GM19372 (cell line): ENCODE results near the gene BPHL.
"Not testable (repeated sequence)": the region's sequence is repeated elsewhere in the genome, so short reads cannot be mapped to it uniquely, and the experiment has no call there.

Source experiments
- ATAC-seq: cut with Tn5 transposase; IDR thresholded peaks from one replicate; pipeline ENCODE4 v1.9.1; 2021; ENCODE audit warnings: mild to moderate bottlenecking, low read depth, moderate library complexity; ENCODE audit not compliant: unreplicated experiment

BPHL gene

GRCh38 chr6:3151691-3152090 is 33.2 kb downstream of the BPHL start:
- ATAC-seq, result no peak

DNA sequence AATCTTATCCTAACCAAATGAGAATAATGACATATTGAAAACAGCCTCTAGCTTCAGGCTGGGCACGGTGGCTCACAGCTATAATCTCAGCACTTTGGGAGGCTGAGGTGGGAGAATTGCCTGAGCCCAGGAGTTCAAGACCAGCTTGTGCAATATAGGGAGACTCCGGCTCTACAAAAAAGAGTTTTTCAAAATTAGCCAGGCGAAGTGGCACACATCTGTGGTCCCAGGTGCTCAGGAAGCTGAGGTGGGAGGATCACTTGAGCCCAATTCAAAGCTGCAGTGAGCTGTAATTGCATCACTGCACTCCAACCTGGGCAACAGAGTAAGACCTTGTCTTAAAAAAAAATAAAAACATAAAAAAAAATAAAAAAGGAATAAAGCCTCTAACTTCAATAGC is 34.2 kb downstream of the BPHL start:
- ATAC-seq, result no peak

DNA sequence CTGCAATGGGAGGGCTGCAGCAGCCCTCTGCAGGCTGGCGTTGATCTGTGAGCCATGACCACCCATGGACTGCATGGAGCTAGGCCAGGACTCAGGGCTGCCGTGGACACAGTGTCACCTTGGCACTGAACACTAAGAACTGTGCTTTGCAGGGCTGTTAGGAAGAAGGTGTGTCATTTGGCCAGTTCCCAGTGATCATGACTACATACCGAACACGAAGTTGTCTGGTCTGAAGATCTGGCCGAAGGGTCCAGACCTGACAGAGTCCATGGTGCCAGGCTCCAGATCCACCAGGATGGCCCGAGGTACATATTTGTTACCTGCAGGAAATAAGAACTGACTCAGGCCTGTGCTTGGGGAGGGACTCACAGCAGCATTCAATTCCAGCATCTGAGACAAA is 36.9 kb downstream of the BPHL start:
- ATAC-seq, result not testable (repeated sequence)

GRCh38 chr6:3156184-3157130 is 37.9 kb downstream of the BPHL start:
- ATAC-seq, result peak; percentile 14

- ATAC-seq, result peak; percentile 79
Measured at GRCh38 chr6:3157131-3157933, 38.8 kb downstream of the BPHL start, which contains the start of gene TUBB2A. TUBB2A (minus strand) TSS chr6:3157544; CDS start chr6:3157463, 81 bp downstream.

- ATAC-seq, result no peak
Measured at GRCh38 chr6:3159805-3160781, 41.6 kb downstream of the BPHL start.

- ATAC-seq, result no peak
Measured at GRCh38 chr6:3162067-3162497, 43.6 kb downstream of the BPHL start.

GRCh38 chr6:3162565-3163247 is 44.2 kb downstream of the BPHL start:
- ATAC-seq, result peak; percentile 71

DNA sequence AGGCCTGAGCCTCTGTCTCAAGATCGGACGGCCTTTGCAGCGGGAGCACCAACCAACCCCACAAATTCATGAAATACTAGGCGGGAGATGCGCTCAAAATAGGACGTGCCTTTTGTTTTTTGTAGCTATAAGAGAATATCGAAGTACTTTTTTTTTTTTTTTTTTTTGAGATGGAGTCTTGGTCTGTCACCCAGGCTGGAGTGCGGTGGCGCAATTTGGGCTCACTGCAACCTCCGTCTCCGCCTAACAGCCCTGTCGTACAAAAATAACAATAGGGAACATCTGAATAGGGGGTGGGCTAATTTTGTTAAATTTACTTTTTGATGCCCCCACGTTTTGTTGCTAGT is 44.7 kb downstream of the BPHL start:
- ATAC-seq, result no peak

DNA sequence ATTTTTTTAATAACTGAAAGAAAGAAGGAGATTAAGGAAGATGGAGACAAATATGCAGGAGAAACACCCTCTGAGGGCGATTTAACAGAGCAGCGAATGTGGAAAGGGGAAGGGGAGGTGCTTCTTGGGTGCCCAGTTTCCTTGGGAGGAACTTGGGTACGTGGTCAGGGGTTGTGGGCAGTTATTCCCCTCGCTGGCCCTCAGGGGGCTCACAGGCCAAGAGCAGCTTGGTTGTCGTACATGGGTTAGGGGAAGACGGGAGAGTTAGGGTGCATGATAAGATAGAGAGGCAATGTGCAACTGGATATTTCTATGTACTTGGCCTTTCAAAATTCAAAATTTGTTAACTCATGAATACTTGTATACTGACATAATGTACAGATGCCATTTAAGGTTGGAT is 45.9 kb downstream of the BPHL start:
- no peak for ATAC-seq

- ATAC-seq, result no peak
Measured at GRCh38 chr6:3165631-3166534, 47.4 kb downstream of the BPHL start.

DNA sequence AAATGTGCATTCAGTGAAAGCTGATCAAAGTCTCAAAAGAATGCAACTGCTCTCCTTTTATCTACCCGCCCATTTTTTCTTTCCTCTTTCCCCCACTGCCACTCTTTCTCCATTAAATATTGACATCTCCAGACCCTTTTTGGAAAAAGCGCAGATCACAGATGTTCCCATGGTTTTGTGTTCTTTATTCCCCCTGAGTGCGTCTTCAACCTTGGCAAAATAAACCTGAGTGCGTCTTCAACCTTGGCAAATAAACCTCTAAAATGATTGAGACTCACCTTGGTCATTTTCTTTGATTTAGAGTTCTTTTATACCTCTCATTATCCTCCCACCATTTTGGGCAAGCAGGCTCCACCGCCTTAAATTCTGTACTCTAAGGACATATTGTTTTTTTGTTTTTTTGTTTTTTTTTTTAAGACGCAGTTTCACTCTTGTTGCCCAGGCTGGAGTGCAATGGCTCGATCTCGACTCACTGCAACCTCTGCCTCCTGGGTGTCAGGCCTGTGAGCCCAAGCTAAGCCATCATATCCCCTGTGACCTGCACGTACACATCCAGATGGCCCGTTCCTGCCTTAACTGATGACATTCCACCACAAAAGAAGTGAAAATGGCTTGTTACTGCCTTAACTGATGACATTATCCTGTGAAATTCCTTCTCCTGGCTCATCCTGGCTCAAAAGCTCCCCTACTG is 48.2 kb downstream of the BPHL start:
- ATAC-seq, result not testable (repeated sequence)

GRCh38 chr6:3168046-3168445 is 49.5 kb downstream of the BPHL start:
- ATAC-seq, result not testable (repeated sequence)

- not testable (repeated sequence) for ATAC-seq
Measured at GRCh38 chr6:3170676-3171075, 52.2 kb downstream of the BPHL start.

DNA sequence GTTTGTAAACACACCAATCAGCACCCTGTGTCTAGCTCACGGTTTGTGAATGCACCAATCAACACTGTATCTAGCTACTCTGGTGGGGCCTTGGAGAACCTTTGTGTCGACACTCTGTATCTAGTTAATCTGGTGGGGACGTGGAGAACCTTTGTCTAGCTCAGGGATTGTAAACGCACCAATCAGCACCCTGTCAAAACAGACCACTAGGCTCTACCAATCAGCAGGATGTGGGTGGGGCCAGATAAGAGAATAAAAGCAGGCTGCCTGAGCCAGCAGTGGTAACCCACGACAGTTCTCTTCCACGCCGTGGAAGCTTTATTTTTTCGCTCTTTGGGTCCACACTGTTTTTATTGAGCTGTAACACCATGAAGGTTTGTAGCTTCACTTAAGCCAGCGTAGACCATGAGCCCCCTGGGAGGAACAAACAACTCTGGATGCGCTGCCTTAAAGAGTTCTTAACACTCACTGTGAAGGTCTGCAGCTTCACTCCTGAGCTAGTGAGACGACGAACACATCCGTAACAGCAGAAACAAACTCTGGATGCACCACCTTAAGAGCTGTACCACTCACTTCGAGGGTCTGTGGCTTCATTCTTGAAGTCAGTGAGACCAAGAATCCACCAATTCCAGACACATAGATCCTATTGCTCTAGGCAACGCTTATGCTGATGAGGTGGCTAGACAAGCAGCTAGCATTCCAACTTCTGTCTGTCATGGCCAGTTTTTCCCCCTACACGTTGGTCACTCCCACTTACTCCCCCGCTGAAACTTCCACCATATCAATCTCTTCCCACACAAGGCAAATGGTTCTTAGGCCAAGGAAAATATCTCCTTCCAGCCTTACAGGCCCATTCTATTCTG is 53.0 kb downstream of the BPHL start:
- ATAC-seq, result not testable (repeated sequence)

- ATAC-seq, result not testable (repeated sequence)
Measured at GRCh38 chr6:3172789-3173188, 54.3 kb downstream of the BPHL start.

GRCh38 chr6:3173636-3174089 is 55.2 kb downstream of the BPHL start:
- not testable (repeated sequence) for ATAC-seq
